HG03045 (cell line): ENCODE measurements around the gene MARF1.
"Not testable (repeated sequence)": the region's sequence is repeated elsewhere in the genome, so short reads cannot be mapped to it uniquely, and the experiment has no call there.

Source experiments
- ATAC-seq: cut with Tn5 transposase; IDR thresholded peaks from one replicate; pipeline ENCODE4 v1.9.1; 2021; ENCODE audit warnings: mild to moderate bottlenecking, moderate library complexity; ENCODE audit not compliant: unreplicated experiment

The MARF1 gene

GRCh38 chr16:15654591-15654990, 11.6 kb upstream of the MARF1 start:
- ATAC-seq: no peak

- no peak for ATAC-seq
Measured at GRCh38 chr16:15653227-15653626, 10.3 kb upstream of the MARF1 start.

GRCh38 chr16:15652293-15653001, 9.5 kb upstream of the MARF1 start:
- no peak for ATAC-seq

GRCh38 chr16:15650698-15651171, 7.8 kb upstream of the MARF1 start:
- peak; percentile 28 for ATAC-seq

- peak; percentile 85 for ATAC-seq
Measured at GRCh38 chr16:15650019-15650697, 7.2 kb upstream of the MARF1 start, which contains the start of gene NDE1. NDE1 (plus strand) TSS chr16:15650245; CDS start chr16:15664779, 14,534 bp downstream.

GRCh38 chr16:15649727-15650018, 6.7 kb upstream of the MARF1 start:
- no peak for ATAC-seq

- ATAC-seq: not testable (repeated sequence)
Measured at GRCh38 chr16:15649311-15649710, 6.4 kb upstream of the MARF1 start.

GRCh38 chr16:15648135-15648730, 5.3 kb upstream of the MARF1 start:
- ATAC-seq: no peak

GRCh38 chr16:15647294-15648014, 4.5 kb upstream of the MARF1 start:
- no peak for ATAC-seq

GRCh38 chr16:15646557-15647293, 3.8 kb upstream of the MARF1 start:
- not testable (repeated sequence) for ATAC-seq

GRCh38 chr16:15644962-15645465, 2.1 kb upstream of the MARF1 start:
- ATAC-seq: not testable (repeated sequence)

GRCh38 chr16:15644267-15644961, 1.5 kb upstream of the MARF1 start:
- no peak for ATAC-seq

- ATAC-seq: no peak
Measured at GRCh38 chr16:15643946-15644250, 944 bp upstream of the MARF1 start.

- peak; percentile 50 for ATAC-seq
Measured at GRCh38 chr16:15642557-15643047, 352 bp downstream of the MARF1 start.

- ATAC-seq: no peak
Measured at GRCh38 chr16:15641753-15642556, 999 bp downstream of the MARF1 start.

- no peak for ATAC-seq
Measured at GRCh38 chr16:15640966-15641365, 2.0 kb downstream of the MARF1 start.

- ATAC-seq: no peak
Measured at GRCh38 chr16:15639061-15639568, 3.8 kb downstream of the MARF1 start.

- no peak for ATAC-seq
Measured at GRCh38 chr16:15636392-15636873, 6.5 kb downstream of the MARF1 start.

- ATAC-seq: no peak
Measured at GRCh38 chr16:15635926-15636325, 7.0 kb downstream of the MARF1 start.
